Spleen (tissue), 13 donors: ENCODE measurements around the gene PLD5. TPM values are rescaled to one million over a fixed set of nuclear protein-coding genes. Genes with fewer than 3 reads are reported as not detected.
A peak's percentile ranks its signal among the peaks of the same experiment; 100 is the strongest.

Experiments
- DNase-seq: peaks from one replicate; pipeline ENCODE4 v3.0.0-alpha.2; 2020
- H3K27ac ChIP-seq, 8 donors: fragments of 200-600 bp; sonication (generic) in 7 of 8; 1 replicate in 4 of 8; 2 replicates in 4 of 8; pipeline versions ENCODE4 v1.5.0 to v1.8.0; 2016 to 2021; ENCODE audit warnings: inconsistent platforms in 4 of 8, mild to moderate bottlenecking in 4 of 8, moderate library complexity in 1 of 8
- H3K27me3 ChIP-seq, 7 donors: fragments of 200-600 bp; sonication (generic) in 6 of 7; replicated peaks in 1 of 7; 1 replicate in 4 of 7; 2 replicates in 3 of 7; pipeline versions ENCODE4 v1.5.0 to v1.8.0; 2016 to 2021; ENCODE audit warnings: inconsistent platforms in 3 of 7, mild to moderate bottlenecking in 1 of 7
- H3K36me3 ChIP-seq, 6 donors: fragments of 200-600 bp; sonication (generic) in 5 of 6; 1 replicate in 4 of 6; 2 replicates in 2 of 6; pipeline versions ENCODE4 v1.5.0 to v1.8.0; 2016 to 2021; ENCODE audit warnings: inconsistent platforms in 2 of 6
- H3K4me1 ChIP-seq, 6 donors: fragments of 200-600 bp; sonication (generic) in 5 of 6; 1 replicate in 3 of 6; 2 replicates in 3 of 6; pipeline versions ENCODE4 v1.5.0 to v1.8.0; 2016 to 2021; ENCODE audit warnings: inconsistent platforms in 3 of 6
- H3K4me3 ChIP-seq, 8 donors: fragments of 200-600 bp; sonication (generic) in 7 of 8; 1 replicate in 4 of 8; 2 replicates in 4 of 8; pipeline versions ENCODE4 v1.5.0 to v1.8.0; 2016 to 2021; ENCODE audit warnings: inconsistent platforms in 4 of 8, mild to moderate bottlenecking in 4 of 8, moderate library complexity in 2 of 8
- H3K9me3 ChIP-seq, 8 donors: fragments of 200-600 bp; sonication (generic) in 7 of 8; 1 replicate in 4 of 8; 2 replicates in 4 of 8; pipeline versions ENCODE4 v1.5.0 to v1.8.0; 2016 to 2021; ENCODE audit warnings: inconsistent platforms in 4 of 8
- CTCF ChIP-seq, 11 experiments: fragments of 200-600 bp in 7 of 11; fragments of 450-650 bp in 4 of 11; sonication (generic) in 4 of 11; IDR thresholded peaks in 8 of 11; conservative IDR thresholded peaks in 3 of 11; 1 replicate in 7 of 11; 2 replicates in 4 of 11; pipeline versions ENCODE4 v1.4.0 to v1.8.0; 2016 to 2021; ENCODE audit warnings: antibody characterized with exemption in 11 of 11, inconsistent platforms in 4 of 11, mild to moderate bottlenecking in 1 of 11
- POLR2A ChIP-seq, 3 donors: fragments of 450-650 bp; IDR thresholded peaks; one replicate each; pipeline ENCODE4 v1.5.1; 2017; ENCODE audit warnings: antibody characterized with exemption in 3 of 3, mild to moderate bottlenecking in 1 of 3
- POLR2AphosphoS5 ChIP-seq, 3 donors: sonication (generic); formaldehyde crosslinking; IDR thresholded peaks; one replicate each; pipeline ENCODE4 v1.5.1; 2017; ENCODE audit warnings: antibody characterized with exemption in 3 of 3
- WGBS, 5 donors: extraction: QIAGEN DNeasy Blood & Tissue Kit in 3 of 5; methylation state at CpG; one replicate each; pipeline versions ENCODE4 v1.1.5 to v1.1.7; 2013 to 2018; 5-methylcytosine and 5-hydroxymethylcytosine counted together
- intact Hi-C: fragments of 100-400 bp; cut with DNase I; formaldehyde crosslinking; loops from one replicate; pipeline ENCODE4 v1.15.0; 2023; ENCODE audit warnings: low total_unique reads
- long read RNA-seq, 2 donors: transcript quantifications; one replicate each; lab custom pipeline, GENCODE V29; 2026
- polyA plus RNA-seq, 3 donors: library from polyadenylated mRNA; stranded (reverse); fragments of 200-250 nt; gene quantifications; one replicate each; pipeline ENCODE4 v1.2.1, GENCODE V29; 2013
- total RNA-seq, 7 donors: library from RNA; depleted of rRNA in 3 of 7; stranded (reverse); fragments of >200 nt in 3 of 7; fragmentation: NEBNext Ultra II Directional in 4 of 7; extraction: Animal tissue kit (Norgen Biotek cat#: 25700) in 4 of 7; gene quantifications; one replicate each; pipeline versions ENCODE4 v1.1.0 to v1.2.1, GENCODE V29; 2016 to 2021
- donor health status: healthy with polysubstance abuse.
- donor health status: DM: no; HTN: no; CAD: no; lungs with moderate emphysema.
- donor health status: DM: no; HTN: no; CAD: no.
- donor health status: Bipolar disorder and iron deficiency.
- donor health status: healthy.
- donor health status: DM: no; HTN: no; CAD: no.
- donor health status: DM: yes; HTN: yes; CAD: no.

PLD5 gene
- 1 to 10 TPM in 1 of 7 donors, under 1 TPM in 5, not detected in 1; 0.17 to 1.0 (median 0.62) TPM for total RNA-seq
- under 1 TPM; 0.29 to 0.41 (median 0.36) TPM for polyA plus RNA-seq
- long read RNA-seq, donor 1 = 0 reads
- long read RNA-seq, donor 2, partial matches to known transcripts = 0 of 1 reads
- long read RNA-seq, donor 2, other reads (novel, unspliced or antisense) = 0 of 1 reads

GRCh38 chr1:242524571-242525359 is at the start of gene PLD5:
TSS of gene PLD5 (minus strand) at chr1:242524697.
- Histone ChIP-seq H3K4me1 (peaks cover 8 to 32% (median 19%) of the 10 kb centered on the region in 6 donors), H3K27me3 (peaks cover 0 to 70% (median 42%) of the 10 kb centered on the region in 7 donors), H3K36me3 (no peaks in the 10 kb centered on the region), H3K4me3 (peak within 1 kb of the TSS; percentile 25 to 69 (median 42)), H3K27ac (no peak within 1 kb of the TSS), H3K9me3 (no peaks in the 10 kb centered on the region)
- intact Hi-C loops = no loop called here
- DNase-seq = peak; percentile 71
- no peak for TF ChIP-seq POLR2A (IDR thresholded peaks at IDR 0.05)
- no peak for TF ChIP-seq POLR2AphosphoS5 (IDR thresholded peaks at IDR 0.05)
- no peak for TF ChIP-seq CTCF (IDR thresholded peaks at IDR 0.05 in 8 of 11, conservative IDR thresholded peaks at IDR 0.05 in 3 of 11)
- 1 to 9% (median 1%) methylated on average over 25 to 77 of the region's 77 CpGs for WGBS, 5 donors

DNA sequence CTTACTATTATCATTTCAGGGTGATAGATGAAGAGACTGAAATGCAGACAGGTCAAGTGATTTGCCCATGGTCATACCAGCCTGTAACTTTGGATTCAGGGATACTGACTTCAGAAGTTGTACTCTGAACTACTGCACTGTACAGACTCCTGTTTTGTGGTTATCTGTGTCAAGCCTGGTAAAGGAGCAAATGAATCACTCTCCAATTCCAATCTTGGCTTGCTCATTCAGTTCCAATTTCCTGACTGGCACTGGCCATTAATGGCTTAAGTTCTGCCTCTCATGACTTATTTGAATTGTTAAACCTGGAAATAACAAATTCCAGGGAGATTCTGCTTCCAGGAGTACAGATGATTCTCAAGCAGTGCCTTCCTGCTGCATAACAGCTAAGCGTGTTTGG is 45.4 kb upstream of the PLD5 start:
- 65 to 84% (median 80%) methylated on average over 1 of the region's 1 CpG for WGBS, 5 donors
- H3K36me3 ChIP-seq = no peaks in the 10 kb centered on the region
- TF ChIP-seq POLR2AphosphoS5 (IDR thresholded peaks at IDR 0.05) = no peak
- TF ChIP-seq POLR2A (IDR thresholded peaks at IDR 0.05) = no peak
- no peak for TF ChIP-seq CTCF (IDR thresholded peaks at IDR 0.05 in 8 of 11, conservative IDR thresholded peaks at IDR 0.05 in 3 of 11)

DNA sequence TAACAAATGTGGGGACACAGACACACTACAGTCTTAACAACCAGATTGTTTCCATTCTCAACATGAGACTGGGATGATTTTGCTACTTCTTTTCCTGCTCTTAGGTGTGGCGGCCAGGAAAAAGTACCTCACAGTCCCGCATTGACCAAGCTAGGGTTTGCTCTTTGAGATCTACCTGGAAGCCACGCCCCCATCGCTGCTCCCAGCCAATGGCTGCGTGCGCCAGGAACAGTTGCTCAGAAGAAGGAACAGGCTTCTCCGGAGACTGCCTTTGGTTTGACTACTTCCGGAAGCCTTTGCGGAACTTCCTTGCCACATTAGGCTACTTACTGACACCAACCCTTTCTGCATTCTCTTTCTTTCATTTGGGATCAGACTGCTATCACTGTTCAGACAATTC is 44.2 kb upstream of the PLD5 start:
- DNase-seq = no peak
- Histone ChIP-seq H3K27me3 (peaks cover 0 to 7% (median 0%) of the 10 kb centered on the region in 7 donors), H3K9me3 (peaks cover 0 to 7% (median 3%) of the 10 kb centered on the region in 8 donors), H3K4me3 (no peak overlapping the region), H3K27ac (no peak overlapping the region), H3K4me1 (no peaks in the 10 kb centered on the region), H3K36me3 (no peaks in the 10 kb centered on the region)
- TF ChIP-seq CTCF (IDR thresholded peaks at IDR 0.05 in 8 of 11, conservative IDR thresholded peaks at IDR 0.05 in 3 of 11) (no peak), POLR2AphosphoS5 (IDR thresholded peaks at IDR 0.05) (no peak), POLR2A (IDR thresholded peaks at IDR 0.05) (no peak)
- WGBS, 5 donors = 82 to 94% (median 87%) methylated on average over 9 of the region's 9 CpGs
- intact Hi-C loops = no loop called here

More for the DNA sequence above, 45.4 kb upstream of the PLD5 start:
- H3K27me3 ChIP-seq = peaks cover 0 to 7% (median 0%) of the 10 kb centered on the region in 7 donors
- no peak overlapping the region for H3K27ac ChIP-seq
- no peak for DNase-seq
- intact Hi-C loops = no loop called here
- H3K4me3 ChIP-seq = no peak overlapping the region
- no peaks in the 10 kb centered on the region for H3K4me1 ChIP-seq
- peaks cover 0 to 7% (median 3%) of the 10 kb centered on the region in 8 donors for H3K9me3 ChIP-seq

DNA sequence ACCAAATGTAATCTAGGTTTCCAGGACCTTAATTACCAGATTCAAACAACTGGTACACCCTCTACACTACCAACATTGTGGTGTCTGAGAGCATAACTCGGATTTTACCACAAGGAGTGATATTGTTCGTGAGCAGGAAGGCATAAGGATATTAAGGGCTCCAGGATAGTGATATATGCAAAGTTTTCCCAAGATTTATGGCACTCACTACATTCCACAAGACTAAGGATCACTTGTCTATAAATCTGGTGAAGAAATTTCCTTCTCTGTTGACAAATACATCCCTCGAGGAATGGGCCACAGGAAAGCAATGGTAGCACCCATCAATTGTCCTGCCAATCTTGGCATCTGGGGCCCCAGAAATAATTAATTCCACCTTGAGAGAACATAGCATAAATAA is 43.1 kb upstream of the PLD5 start:
- H3K27me3 ChIP-seq = peaks cover 0 to 7% (median 0%) of the 10 kb centered on the region in 7 donors
- no peak overlapping the region for H3K27ac ChIP-seq
- no peak for TF ChIP-seq POLR2AphosphoS5 (IDR thresholded peaks at IDR 0.05)
- no peak for TF ChIP-seq POLR2A (IDR thresholded peaks at IDR 0.05)
- no peak for TF ChIP-seq CTCF (IDR thresholded peaks at IDR 0.05 in 8 of 11, conservative IDR thresholded peaks at IDR 0.05 in 3 of 11)
- no peak overlapping the region for H3K4me3 ChIP-seq
- no peak for DNase-seq
- no peaks in the 10 kb centered on the region for H3K4me1 ChIP-seq
- H3K36me3 ChIP-seq = no peaks in the 10 kb centered on the region
- H3K9me3 ChIP-seq = peaks cover 0 to 7% (median 3%) of the 10 kb centered on the region in 8 donors
- 44 to 62% (median 46%) methylated on average over 3 of the region's 3 CpGs for WGBS, 5 donors
- intact Hi-C loops = no loop called here
